Activated CD8-positive, alpha-beta memory T cell treated with anti-CD3 and anti-CD28 coated beads, Interleukin-2, amount 50 U/mL, for 1 hour (primary cell): ENCODE measurements around the gene HUWE1.

ENCODE experiments used
- DNase-seq: peaks from one replicate; pipeline ENCODE4 v3.0.0-alpha.2; 2020; ENCODE audit errors: extremely low read depth

The HUWE1 gene

DNA sequence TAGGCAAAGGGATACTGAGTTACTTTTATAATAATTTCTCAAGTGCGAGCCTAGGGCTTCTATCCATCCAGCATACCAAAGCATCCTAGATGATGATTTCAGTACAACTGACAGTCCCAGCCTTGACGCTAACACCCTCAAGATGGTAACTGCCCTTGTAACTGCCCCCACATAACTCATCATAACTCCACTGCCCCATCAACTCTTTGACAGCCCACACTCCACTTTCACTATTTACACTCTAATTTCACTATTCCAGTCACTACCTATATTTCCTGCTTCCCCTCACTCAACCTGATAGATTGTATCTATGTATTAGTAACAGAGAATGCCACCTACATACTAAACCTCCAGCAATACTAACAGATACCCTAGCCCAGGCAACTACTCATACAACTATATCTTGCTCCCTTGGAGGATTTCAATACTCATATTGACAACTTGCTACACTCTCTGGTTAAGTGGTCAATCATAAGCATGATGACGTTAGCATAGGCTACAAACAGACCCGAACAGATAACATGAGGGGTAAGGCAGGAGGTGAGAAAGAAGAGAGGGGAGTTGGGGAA lies 65.0 kb downstream of the HUWE1 start:
- no peak for DNase-seq

GRCh38 chrX:53616946-53617345 lies 69.6 kb downstream of the HUWE1 start:
- DNase-seq = no peak

GRCh38 chrX:53606456-53606855 lies 80.1 kb downstream of the HUWE1 start:
- DNase-seq = no peak

DNA sequence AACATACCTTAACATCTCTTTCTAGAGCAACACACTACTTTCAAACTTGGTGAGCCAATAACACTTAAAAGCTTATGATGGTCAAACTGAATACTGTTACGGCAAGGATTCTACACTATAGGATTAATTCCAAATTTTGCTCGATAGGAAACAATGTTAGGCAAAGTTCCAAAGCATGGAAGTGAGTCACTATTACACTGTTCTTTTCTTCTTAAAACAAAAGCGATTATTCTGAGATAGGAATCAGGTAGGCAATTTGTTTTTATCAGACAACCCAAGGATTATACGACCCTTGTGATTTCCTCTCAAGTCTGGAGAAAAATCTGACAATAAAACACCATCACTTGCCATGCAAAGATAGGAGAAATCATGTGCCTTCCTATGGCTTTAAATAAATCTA lies 81.5 kb downstream of the HUWE1 start:
- no peak for DNase-seq

- no peak for DNase-seq
These were observed 86.6 kb downstream of the HUWE1 start for GRCh38 chrX:53599781-53600396.

GRCh38 chrX:53598169-53598568 lies 88.3 kb downstream of the HUWE1 start:
- DNase-seq = no peak

GRCh38 chrX:53595266-53595810 lies 91.2 kb downstream of the HUWE1 start:
- DNase-seq = no peak

DNA sequence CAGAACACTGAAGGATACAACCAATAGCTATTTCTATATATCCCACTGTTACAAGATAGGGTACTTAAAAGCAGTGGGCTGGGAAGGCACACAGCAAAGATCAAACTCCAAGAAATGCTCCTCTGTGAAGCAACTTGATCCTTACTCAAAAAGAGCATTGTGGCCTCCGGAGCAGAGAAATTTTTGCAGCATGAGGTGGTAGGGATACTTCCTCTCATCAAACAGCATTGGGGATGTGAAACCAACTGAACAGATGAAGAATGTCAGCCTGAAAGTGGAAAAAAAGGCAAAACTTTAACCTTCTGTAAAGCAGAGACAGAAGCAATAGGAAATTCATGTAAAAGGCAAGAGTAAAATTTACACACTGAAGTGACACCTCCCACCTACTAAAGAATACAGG lies 92.2 kb downstream of the HUWE1 start:
- no peak for DNase-seq

GRCh38 chrX:53587795-53588420 lies 98.6 kb downstream of the HUWE1 start:
- DNase-seq = no peak

DNA sequence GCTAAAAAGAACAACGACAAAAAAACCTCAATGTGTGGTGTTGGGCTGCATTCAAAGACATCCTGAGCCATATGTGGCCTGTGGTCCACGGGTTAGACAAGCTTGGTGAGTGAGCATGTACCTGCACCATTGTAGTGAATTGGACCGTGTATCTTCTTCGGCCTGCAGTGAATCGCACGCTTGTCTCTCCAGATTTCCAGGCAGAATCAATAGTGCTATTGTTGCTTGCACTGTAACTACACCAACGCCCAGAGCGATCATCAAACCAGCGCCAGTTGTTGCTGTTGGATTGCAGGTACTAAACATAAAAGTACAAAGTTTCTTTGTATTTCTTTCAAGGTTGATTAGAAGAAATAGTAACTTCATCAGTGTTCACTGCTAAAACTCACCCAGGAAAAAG lies 101.6 kb downstream of the HUWE1 start:
- DNase-seq = no peak

DNA sequence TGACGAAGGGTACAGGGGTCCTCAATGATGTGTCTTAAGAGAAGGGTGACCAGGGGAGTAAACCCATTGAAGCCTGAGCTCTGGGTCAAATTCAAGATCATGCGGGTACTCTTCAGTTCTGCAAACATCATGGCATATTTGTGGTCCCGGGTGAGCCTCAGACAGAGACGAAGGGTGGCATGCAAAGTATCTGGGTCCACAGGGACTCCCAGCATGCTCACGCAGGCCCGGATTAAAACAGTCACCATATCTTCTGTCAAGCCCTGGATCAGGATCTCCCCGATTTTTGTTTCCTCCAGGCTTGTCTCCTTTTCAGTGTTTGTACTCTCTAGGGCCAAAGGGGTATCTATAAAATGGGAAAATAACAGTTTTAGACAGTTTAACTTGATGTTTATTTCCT lies 102.9 kb downstream of the HUWE1 start:
- no peak for DNase-seq

DNA sequence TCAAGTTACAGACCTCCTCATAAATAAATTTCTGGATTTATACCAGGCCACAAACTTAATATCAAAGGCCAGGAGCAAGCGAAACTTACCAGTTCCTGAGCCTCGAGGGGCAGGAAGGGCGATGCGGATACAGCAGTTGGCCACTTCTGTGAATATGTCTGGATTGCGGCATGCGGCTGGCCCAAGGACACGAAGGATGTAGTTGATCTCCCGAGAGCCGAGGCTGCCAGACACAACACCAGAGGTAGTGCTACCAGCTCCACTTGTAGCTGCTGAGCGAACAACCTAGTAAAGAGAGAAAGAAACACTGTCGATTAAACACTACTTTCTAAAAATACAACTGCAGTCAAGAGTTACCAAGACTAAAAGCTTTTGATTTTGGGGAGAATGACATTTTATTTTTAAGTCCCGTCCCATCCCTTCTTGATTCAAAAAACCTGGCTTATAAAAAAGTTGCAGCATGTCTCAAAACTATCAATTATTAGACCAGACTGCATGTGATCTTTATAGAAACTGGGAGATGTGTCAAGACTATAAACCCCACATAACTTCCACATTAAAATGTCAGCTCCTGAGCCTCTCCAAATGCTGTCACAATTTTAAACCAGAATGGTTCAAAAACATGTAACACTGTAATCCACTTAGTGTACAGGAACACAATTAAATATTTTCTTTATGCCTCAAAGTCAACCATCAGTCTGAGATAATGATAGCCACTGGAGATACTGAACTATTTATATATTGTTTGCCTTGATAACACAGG lies 105.6 kb downstream of the HUWE1 start:
- no peak for DNase-seq

DNA sequence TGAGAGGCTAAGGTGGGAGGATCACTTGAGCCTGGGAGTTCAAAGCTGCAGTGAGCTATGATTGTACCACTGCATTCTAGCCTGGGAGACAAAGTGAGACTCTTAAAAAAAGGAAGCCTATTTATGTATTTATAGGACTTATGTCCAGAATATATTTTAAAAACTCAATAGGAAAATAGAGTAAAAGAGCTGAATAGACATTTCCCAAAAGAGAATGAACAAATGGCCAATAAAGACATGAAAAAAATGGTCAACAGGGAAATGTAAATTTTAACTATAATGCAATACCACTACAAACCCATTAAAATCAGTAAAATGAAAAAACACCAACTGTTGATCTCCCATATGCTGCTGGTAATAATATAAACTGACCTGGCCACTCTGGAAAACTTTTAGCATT lies 115.0 kb downstream of the HUWE1 start:
- DNase-seq = no peak

DNA sequence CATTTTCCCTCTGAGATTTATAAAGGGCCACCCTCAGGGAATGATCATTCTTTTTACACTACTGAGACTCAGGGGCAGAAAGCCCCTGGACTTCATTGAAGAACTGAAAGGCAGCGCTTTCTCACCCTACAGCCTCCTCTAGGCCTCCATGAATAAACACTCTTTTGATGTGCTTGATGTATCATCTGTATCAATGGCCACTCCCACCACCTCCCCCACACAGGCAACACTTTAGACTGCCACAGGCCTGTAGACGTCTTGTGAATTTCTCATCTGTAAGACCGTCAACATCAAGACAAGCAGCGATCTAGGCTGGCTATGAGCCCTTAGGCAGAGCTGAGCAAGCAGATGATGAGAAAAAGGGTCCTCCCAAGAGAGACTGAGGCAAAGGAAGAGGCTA lies 123.2 kb downstream of the HUWE1 start:
- no peak for DNase-seq

DNA sequence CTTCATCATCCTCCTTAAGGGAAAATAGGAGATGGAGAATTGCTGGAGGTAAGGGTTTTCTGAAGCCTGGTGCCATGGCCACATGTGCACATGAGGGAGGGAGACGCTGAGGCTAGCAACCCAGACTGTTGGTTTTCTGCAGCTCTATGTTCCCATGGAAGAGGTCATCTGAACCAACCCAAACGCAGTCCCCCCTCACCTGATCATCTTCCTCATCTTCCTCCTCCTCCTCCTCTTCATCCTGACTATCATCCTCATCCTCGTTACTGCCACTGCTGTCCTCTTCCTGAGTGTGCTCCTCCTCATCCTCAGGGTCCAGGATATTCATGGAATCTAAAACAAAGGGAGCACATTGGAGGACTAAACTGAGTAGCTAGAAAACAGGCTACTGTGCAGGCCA lies 124.6 kb downstream of the HUWE1 start:
- no peak for DNase-seq

GRCh38 chrX:53558646-53559045 lies 127.9 kb downstream of the HUWE1 start:
- no peak for DNase-seq

- no peak for DNase-seq
These were observed 129.7 kb downstream of the HUWE1 start for GRCh38 chrX:53556868-53557267.

DNA sequence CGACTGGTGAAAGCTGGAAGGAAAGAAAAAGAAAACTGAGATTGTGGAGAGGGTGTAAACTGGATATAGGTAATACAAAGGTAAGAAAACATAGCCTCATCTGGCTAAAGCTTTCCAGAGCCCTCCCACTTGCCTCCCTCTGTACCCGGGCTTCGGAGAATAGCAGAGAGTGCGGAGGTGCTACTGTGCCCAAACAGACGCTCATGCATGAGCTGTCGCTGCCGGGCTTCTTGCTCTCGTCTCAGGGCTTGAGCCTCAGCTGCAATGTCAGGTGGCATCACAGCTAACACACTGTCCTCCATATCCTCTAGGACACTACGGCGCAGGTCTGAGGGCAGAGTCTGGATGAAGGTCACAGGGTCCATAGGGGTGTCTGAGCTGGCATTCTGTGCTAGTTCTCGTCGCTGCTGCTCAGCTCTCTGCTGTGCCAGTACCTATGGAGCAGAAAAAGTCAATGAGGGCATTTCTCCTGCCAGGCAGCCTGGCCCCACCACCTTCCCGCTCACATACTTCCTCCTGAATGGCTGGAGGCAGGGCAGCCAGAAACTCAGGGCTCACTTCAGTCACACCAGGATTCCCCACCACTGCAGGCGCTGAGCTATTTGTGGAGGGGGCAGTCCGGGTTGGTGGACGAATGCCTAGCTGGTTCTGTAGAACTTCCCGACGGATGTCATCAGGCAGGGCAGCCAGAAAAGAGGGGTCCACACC lies 135.6 kb downstream of the HUWE1 start:
- DNase-seq = no peak

- no peak for DNase-seq
These were observed 138.9 kb downstream of the HUWE1 start for GRCh38 chrX:53547668-53548067.

GRCh38 chrX:53544936-53545335 lies 141.6 kb downstream of the HUWE1 start:
- DNase-seq = no peak

DNA sequence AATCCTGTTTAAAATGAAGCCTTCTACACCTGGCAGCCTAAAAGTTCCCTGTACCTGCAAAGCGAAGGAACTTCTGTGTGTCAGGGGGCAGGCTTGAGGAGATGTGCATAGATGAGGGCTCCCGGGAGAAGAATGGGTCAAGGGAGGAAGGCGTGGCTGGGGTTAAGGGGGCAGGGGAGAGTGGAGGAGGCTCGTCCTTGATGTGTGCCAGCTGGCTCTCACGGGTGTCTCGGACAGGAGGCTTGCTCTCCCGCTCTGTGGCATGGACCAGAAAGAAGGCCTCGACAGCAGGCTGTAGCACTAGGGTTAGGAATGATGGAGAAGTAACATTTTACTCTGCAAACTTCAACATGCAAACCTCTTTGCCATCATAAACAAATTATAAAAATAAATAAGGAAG lies 147.7 kb downstream of the HUWE1 start:
- DNase-seq = no peak
